Measurements from ENCODE around the gene NIT2.
A peak's percentile ranks its signal among the peaks of the same experiment; 100 is the strongest.

The NIT2 gene

DNA sequence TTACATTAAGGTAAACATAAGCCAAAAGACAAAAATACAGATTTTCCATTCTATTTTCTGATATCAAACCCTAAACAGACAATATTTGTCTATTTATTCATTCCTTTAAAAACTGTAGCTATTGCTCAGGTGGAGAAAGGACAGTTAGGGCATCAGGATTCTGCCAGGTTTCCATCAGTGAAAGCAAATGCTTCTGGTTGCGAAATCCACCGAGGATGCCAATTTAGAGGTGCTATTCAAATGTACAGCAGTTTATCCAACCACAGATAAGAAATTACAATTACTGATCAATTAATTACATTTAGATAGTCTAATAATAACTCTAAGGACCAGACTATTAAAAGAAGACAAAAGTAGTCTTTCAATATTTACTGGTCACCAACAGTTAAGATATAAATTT, 62.4 kb downstream of the NIT2 start:
- TF ChIP-seq, protein P1, sequence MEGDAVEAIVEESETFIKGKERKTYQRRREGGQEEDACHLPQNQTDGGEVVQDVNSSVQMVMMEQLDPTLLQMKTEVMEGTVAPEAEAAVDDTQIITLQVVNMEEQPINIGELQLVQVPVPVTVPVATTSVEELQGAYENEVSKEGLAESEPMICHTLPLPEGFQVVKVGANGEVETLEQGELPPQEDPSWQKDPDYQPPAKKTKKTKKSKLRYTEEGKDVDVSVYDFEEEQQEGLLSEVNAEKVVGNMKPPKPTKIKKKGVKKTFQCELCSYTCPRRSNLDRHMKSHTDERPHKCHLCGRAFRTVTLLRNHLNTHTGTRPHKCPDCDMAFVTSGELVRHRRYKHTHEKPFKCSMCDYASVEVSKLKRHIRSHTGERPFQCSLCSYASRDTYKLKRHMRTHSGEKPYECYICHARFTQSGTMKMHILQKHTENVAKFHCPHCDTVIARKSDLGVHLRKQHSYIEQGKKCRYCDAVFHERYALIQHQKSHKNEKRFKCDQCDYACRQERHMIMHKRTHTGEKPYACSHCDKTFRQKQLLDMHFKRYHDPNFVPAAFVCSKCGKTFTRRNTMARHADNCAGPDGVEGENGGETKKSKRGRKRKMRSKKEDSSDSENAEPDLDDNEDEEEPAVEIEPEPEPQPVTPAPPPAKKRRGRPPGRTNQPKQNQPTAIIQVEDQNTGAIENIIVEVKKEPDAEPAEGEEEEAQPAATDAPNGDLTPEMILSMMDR (IDR thresholded peaks at IDR 0.05; ENCODE audit: low read depth, low read length), result no peak
- DNase-seq (ENCODE audit: extremely low read depth, low read depth), result no peak

DNA sequence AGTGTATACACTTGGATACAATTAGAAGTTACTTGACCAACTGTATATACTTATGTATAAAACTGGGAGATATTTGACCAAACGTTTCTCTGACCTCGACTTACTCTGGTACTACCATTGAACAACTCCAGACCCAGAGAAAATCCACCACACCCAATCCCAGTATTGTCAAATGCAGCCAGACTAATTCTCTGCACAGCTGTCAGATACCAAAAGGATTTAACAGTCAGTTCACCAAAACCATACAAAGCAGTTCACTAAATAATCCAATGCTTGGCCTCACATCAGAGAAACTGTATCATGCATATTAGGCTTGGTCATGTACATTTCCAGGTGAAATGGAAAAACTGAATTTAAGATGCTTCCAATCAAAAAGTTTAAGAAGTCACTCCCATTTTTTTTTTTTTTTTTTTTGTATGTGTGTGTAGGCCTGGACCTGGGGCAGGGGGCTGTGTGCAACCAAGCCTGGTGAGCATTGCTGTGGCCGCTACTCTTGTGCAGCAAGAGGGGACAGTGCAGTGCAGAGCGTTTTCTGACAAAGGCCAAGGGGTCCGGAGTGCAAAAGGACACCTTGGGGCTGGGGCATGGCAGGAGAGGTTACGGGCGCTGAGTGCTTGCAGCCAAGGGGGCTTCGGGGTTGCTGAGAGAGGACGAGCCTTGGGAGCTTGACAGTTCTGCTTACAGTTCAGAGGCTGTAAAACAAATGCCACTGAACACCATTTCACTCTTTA, 64.9 kb downstream of the NIT2 start:
- no peak for DNase-seq (ENCODE audit: extremely low read depth, low read depth)
- TF ChIP-seq, protein P1 (IDR thresholded peaks at IDR 0.05; ENCODE audit: low read depth, low read length), result no peak

DNA sequence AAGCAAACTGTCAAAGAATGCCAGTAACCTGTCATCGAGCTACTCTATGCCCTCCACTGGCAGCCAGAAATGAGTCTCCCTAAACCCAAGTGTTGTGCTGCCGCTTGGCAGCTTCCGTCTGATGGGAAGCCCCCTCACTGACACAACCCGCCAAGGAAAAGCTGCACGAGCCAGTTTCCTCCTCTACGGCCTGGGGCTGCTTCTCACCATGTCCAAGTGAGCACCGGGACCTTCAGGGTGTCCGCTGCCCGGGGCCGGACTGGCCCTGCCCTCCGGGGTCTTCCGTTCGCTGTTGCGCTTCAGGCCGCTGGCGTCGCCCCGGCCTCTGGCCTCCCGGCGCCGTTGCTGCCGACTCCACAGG, 65.8 kb downstream of the NIT2 start:
- TF ChIP-seq, protein P1 (IDR thresholded peaks at IDR 0.05; ENCODE audit: low read depth, low read length), result no peak
- DNase-seq (ENCODE audit: extremely low read depth, low read depth), result no peak

DNA sequence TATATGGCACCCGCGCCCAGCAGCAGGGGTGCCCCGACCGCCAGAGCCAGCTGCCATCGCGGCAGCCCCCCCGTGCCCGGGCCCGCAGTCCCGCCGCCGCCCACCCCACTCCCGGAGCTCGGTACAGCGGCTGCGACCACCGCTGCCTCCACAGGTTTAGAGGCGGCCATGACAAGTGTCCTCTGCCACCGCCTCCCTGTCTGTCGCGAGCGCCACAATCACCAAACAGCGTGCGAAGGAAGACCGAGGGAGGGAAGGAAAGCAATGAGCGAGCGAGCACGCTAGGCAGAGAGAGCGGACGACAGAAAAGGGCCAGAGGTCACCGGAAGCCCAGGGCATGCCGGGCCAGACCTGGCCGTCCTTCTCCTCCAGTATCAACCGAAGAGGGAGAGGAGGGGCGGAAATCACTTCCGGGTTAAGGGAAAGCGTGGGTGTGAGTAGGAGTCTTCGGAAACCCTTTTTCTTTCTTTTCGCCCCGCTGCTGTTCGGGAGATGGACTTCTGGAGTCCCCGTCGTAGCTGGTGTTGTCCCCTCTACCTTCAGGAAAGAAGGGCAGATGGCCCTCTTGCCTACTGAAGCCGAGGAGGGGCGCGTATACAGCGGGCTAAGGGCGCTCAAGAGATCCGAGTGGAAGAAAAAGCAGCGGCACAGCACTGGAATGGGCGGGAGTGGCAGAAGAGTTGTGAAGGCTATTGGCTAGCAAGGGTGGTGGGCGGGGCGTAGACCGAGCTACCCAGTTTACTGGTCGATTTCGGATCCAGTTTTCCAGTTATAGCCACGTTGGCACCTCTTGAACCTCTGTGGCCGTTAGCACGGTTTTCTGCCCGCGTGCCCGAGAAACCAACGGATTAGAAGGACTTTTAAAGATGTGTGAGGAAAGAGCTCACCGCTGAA, 66.5 kb downstream of the NIT2 start, which contains the start of the genes LNP1 and TOMM70:
LNP1 (plus strand) TSS at position 760 of the 894 bp plus-strand sequence. CDS start 28,191 bp downstream, outside the sequence.
TOMM70 (minus strand) TSS at position 310 of the 894 bp plus-strand sequence; CDS start at position 170, 140 bp downstream.
- peak; percentile 90 for DNase-seq (ENCODE audit: extremely low read depth, low read depth)
- TF ChIP-seq, protein P1 (IDR thresholded peaks at IDR 0.05; ENCODE audit: low read depth, low read length), result no peak

DNA sequence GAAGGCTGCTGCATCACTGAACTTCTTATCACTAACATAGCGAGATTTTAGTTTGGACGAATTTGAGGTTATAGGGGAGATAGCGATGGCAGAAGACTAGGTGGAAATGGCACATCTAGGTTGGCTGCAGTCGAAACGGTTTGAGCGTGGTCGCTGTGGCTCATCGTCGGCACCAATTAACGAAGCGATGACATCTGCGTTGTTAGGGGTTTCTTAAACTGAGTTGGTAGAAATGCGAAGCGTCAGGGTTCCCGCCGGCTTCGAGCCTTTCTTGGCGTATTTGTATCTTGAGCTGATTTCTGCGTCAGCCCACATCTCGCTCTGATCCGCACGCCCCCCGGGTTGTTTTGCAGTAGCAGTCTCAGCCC, 67.1 kb downstream of the NIT2 start:
- DNase-seq (ENCODE audit: extremely low read depth, low read depth), result no peak
- TF ChIP-seq, protein P1 (IDR thresholded peaks at IDR 0.05; ENCODE audit: low read depth, low read length), result no peak

DNA sequence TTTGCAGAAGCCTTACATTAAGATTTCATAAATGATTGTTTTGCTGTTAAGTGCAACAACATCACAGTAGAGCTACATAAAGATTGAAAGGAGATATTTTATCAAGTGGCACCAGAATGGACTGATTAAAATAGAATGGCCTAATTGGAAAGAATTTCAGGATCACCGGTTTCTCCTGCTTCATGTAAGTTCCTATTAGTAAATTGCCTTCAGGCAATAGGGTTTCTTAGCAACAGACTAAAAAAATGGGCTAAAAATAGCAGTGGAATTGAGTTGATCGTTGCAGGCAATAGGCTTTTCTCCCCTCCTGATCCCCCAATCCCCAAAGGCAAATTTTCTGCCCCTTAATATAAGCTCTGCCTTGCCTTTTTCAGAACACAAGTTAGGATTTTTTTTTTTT, 67.7 kb downstream of the NIT2 start:
- peak; percentile 49 for DNase-seq (ENCODE audit: extremely low read depth, low read depth)

More for the DNA sequence above, 67.7 kb downstream of the NIT2 start:
- TF ChIP-seq, protein P1 (IDR thresholded peaks at IDR 0.05; ENCODE audit: low read depth, low read length), result no peak

Data from AG09319 (cell line).